HepG2 (cell line): ENCODE measurements around the gene ARHGAP4. TPM values are rescaled to one million over a fixed set of nuclear protein-coding genes. Genes with fewer than 3 reads are reported as not detected.

Experiments used
- HIC2 ChIP-seq: sonication (generic); formaldehyde crosslinking; IDR thresholded peaks from 2 replicates; pipeline ENCODE4 v1.9.0; 2022; ENCODE audit warnings: low read depth, missing genetic modification reagents
- MED13 ChIP-seq: sonication (generic); formaldehyde crosslinking; IDR thresholded peaks from 2 replicates; pipeline ENCODE4 v1.5.0; 2020; ENCODE audit warnings: missing genetic modification reagents
- TOPORS ChIP-seq: sonication (generic); formaldehyde crosslinking; IDR thresholded peaks from 2 replicates; pipeline ENCODE4 v1.8.0; 2023; ENCODE audit warnings: mild to moderate bottlenecking, missing genetic modification reagents
- ZNF687 ChIP-seq: sonication (generic); formaldehyde crosslinking; IDR thresholded peaks from 2 replicates; pipeline ENCODE4 v1.5.1; 2020; ENCODE audit warnings: mild to moderate bottlenecking, missing genetic modification reagents, moderate library complexity
- polyA plus RNA-seq, 8 experiments: library from polyadenylated mRNA; depleted of rRNA in 3 of 8; stranded (reverse) in 7 of 8; unstranded in 1 of 8; fragments of >200 nt; fragmentation: Illumina TruSeq in 4 of 8; extraction: Trizol in 4 of 8; gene quantifications; 2 replicates each; pipeline versions ENCODE4 v1.2.1 to v1.2.3, GENCODE V29; 2011 to 2016; ENCODE audit warnings: low read depth in 4 of 8, missing spikeins in 1 of 8, mixed read lengths in 1 of 8; ENCODE audit not compliant: insufficient read depth in 1 of 8
- total RNA-seq, 5 experiments: library from RNA; depleted of rRNA; stranded (reverse); fragments of >200 nt; fragmentation: Illumina TruSeq; extraction: Trizol; gene quantifications; 2 replicates each; pipeline ENCODE4 v1.2.3, GENCODE V29; 2016; ENCODE audit warnings: low read depth in 1 of 5

The ARHGAP4 gene
- total and polyA plus RNA-seq, 2 of the 13 experiments (the other 11 are each of a cell fraction or from before 2014, with no cell fraction given) = 0.57 to 0.64 TPM

DNA sequence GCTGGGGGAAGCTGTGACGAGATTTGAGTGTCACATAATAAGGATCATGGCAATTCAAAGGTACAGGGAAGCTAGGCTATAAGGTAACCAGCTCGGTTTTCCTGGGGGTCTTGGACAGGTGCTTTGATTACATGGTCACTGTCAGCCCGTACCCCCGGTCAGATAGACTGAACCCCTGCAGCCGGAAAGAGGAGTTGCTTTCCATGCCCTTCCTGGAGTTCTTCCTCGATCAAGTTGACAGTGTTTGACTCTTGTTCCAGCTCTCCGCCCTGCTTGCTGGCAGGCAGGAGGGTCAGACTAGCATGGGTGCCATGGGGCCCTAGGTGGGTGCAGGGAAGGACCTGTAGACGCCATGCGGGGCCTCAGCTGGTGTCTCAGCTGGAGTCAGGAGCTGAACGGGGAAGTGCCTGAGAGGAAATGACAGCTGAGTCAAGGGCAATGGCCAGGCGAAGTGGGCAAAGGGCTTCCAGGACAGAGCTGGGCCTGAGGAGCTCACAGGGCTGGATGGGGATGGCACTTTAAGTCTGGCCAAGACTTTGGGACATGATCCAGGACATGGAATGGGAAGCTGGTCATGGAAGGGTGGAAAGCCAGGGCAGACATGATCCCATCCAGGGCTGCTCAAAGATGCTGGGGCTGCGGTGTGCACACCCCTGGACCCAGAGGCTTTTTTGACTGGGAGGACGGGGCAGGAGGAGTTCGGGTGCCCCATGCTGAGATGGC, 48.1 kb upstream of the ARHGAP4 start (continued):
- TF ChIP-seq ZNF687 (CRISPR knock-in tag) (peak; percentile 75), TOPORS (CRISPR knock-in tag) (no peak), MED13 (no peak), HIC2 (CRISPR knock-in tag) (peak; percentile 31; the same call in 1 of the 2 replicates)
